Measurements from ENCODE around the gene CNTNAP2.
"Not testable (repeated sequence)": the region's sequence is repeated elsewhere in the genome, so short reads cannot be mapped to it uniquely, and the experiment has no call there.

Gene CNTNAP2

DNA sequence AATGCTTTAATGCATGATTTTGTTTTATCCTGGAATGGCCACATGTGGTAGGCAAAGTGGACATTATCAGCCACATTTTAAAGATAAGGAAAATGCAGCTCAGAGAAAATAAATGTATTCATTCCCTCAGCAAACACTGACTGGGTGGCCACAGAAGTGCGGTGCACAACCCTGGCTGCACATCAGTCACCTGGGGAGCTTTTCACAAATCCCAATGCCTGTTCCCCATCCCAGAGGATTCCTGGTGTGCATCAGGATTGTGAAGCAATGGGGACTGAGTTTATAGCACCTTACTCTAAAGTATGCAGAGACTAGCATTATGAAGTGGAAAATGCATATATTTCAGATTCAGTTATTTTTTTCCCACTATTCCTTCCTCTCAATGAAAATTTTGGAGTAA lies 2280.5 kb downstream of the CNTNAP2 start:
- no peak for DNase-seq

DNA sequence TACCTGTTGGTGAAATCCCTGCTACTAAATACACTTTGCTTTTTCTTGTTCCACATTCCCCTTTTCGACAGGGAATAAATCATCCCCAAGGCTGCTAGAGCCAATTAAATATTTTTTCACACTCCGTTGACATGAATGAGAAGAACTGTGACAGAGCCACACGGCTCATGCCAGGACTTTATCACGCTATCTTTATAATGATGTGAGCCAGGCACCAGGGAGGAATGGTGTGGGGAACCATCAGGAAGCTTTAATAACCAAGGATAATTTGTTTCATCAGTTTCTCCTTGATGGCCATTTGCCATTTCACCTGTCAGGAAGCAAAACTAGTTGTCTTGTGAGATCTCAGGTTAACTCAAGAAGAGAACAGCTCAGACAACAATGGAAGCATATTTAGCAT lies 2280.9 kb downstream of the CNTNAP2 start:
- DNase-seq: no peak

DNA sequence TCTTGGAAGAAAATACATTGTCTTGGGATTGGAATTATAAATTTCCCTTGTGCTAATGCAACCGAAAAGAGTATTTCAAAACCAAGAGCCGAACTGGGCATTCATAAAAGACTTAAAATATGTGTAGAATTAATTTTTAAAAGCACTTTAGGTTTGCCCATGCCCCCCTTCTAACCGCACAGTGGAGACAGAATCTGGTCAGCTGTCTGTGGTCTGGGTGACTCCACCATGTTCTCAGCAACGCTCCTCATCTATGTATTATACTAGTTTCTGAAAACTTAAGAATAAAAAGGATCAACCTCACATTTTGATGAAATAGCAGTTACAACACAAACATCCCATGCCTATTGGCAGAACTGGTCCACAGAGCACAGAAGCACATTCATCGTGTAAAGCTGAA lies 2281.4 kb downstream of the CNTNAP2 start:
- no peak for DNase-seq

DNA sequence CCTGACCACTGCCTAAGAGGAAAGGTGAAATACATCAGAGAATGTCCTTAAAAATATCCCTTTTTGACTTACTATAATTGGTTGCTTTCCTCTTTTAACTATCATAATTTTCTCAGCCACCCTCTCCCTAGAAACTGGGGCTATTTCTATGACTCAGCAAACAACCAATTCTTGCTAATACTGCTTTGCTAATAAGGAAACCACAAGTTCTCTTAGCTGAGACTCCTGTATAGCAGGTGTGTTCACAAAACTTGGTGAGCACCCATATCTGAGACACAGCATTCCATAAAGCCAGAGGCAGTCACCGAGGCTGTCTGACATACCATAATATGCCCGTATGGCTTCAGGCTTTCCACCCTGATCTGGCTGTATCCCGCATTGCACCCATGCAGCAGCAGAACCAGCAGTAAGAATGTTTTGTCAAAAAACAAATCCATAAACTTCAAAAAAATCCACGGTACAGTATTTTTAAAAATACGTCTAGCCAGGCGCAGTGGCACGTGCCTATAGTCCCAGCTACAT lies 2282.3 kb downstream of the CNTNAP2 start:
- DNase-seq: no peak

DNA sequence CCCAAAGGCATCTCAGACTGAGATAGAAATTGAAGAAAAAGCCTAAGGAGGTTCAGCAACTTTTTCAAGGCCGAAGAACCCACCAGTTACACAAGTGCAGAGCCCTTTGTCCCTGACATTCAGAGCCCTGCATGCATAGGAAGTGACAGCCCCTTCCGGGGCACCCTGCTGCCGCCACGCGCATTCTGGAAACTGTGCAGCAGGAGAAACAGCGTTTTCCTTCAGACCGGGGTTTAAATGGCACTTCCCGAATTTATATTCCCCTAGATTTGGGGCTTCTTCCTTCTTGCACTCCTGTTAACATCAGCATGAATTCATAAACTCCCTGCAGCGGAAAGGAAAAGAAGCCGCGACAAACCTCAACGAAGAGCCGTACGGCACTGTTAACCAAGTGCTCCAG lies 2283.5 kb downstream of the CNTNAP2 start:
- no peak for DNase-seq

DNA sequence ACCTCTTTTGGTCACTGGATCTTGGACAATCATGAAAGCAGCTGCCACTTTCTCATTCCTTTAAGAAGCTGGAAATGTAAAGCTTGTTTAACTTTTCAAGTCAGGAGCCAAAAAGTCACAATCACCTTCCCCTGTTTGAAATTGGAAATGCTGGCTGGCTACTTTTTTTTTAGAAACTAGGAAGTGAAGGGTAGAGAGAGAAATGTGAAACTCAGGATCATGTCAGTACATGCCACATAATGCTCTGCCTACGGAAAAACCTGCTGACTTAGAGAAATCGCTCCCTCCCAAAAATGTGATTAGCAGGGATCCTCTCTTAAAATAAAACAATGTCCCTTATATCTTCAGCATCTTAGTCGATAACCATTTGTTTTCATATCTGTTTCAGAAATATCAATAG lies 2285.6 kb downstream of the CNTNAP2 start:
- no peak for DNase-seq

DNA sequence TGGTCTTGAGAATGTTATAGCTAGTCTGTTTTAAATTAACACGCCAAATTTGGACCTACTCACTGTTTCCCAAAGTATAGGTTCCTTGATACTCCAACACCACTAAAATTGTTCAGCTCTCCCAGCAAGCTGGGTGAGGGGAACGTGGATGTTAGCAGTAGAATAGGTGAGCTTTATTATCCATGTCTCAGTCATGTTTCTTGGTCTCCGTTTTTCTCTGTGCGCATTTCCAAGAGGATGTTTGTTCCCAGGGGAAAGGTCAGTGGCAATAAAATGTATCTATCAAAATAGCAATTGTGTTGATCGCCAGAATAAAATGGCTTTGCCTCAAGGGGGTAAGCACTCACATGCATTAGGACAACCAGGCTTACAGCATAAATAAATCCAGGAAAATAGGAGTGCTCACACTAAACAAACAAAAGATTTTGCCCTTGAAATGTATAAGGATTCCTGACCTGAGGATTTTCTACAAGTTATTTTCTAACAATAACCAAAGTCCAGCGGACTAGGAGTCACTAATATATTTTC lies 2286.9 kb downstream of the CNTNAP2 start:
- DNase-seq: no peak

DNA sequence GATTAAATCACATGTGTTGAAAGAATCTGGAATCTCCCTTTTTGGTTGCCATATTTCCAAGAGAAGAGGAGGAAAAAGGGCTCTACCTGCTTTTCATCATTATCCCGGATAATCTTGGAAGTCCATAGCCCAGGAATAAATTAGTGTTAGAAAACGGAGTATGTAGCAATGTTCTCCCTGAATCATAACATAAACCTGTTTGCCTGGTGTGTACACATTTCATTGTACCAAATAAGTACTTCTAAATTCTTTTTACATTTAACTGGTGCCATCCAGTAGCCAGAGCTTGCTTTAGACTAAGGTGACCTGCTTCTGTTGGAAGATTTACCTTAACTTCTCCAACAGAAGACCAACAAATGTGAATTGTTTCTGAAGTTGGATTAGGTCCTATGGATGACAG lies 2291.7 kb downstream of the CNTNAP2 start:
- no peak for DNase-seq

DNA sequence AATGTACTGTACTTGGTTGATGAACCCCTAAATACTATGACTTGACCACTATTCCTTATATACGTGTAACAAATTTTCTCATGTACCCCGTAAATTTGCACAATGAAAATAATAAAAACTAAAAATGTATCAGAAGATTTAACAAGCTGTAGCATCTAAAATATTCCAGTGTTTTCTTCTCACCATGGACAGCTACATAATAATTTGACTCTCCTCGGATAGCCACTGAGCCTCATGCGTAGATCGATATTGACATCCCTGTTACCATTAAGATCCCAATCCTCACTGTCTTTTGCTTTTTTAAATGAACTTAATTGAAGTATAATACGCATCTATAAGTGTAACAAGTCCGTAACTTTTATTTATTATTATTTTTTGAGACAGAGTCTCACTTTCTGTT lies 2294.3 kb downstream of the CNTNAP2 start:
- DNase-seq: no peak

DNA sequence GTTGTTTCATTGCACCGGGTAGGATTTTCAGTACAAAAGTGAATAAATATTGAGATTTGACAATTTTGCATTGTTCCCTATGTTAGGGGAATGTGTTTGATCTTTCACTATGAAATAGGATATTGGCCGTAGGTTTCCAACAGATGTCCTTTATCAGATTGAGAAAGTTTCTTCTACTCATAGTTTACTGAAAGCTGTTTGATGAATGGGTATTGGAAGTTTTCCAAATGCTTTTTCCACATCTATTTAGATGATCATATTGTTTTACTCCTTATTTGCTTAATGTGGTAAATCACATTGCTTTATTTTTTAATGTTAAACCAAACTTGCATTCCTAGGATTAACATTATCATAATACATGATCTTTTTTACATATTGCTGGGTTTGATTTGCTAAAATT lies 2296.1 kb downstream of the CNTNAP2 start:
- no peak for DNase-seq

DNA sequence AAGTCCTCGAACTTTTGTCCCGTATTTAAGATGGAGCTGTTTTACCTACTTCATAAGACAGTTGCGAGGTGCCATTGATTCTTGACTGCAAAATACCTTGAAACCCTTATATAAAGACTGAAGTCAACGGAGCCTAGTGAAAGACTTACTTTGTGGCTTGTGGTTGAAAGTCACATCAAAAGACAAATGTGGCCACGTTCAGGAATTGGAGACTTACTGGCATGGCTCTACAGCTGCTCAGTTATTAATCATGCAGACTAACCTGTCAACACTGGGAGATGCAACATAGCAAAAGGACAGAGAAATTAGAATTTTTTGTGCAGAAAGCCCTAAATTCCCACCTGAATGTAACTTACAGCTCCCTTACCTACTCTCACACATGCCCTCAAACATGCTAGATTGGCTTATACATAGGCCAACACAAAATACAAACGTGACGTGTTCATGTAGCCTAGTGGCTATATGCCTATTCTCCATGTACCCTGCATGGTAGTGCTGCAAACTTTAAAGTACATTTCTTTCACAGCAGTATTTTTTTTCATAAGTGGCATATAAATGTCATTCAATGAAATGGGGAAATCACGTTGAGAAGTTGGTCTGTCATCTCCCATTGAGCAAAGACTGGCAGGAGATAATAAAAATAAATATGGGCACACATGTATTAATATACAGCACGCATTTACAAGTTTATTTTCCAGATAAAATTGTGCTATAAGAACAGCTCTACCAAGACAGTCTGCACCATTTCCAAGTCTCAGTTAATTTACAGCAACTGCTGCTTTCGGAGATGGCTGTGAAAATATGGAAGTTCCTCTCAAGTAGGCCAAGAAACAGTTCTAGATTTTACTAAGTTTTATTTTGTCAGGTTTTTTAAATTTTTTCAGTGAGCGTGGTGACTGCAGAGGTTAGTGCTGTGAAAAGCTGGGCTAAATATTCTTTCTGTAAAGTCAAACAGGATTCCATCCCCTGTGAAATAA lies 2303.5 kb downstream of the CNTNAP2 start:
- DNase-seq: no peak

DNA sequence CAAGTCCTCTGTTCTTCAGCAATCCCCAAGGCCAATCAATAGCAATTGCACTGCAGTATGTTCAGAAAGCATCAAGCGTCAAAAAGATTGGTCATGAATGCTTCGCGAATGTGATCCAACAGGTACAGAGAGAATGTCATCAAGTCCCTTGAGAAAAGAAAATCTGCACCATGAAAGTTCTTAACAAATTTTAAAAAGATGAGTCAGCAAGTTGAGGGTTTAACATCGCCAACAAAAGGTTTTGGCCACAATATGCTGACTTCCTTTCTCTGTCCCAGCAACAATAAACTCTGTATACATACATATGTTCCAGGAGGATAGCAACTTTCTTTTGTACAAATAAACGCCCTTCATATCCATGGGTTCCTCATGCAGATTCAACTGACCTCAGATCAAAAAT lies 2305.4 kb downstream of the CNTNAP2 start:
- DNase-seq: no peak

DNA sequence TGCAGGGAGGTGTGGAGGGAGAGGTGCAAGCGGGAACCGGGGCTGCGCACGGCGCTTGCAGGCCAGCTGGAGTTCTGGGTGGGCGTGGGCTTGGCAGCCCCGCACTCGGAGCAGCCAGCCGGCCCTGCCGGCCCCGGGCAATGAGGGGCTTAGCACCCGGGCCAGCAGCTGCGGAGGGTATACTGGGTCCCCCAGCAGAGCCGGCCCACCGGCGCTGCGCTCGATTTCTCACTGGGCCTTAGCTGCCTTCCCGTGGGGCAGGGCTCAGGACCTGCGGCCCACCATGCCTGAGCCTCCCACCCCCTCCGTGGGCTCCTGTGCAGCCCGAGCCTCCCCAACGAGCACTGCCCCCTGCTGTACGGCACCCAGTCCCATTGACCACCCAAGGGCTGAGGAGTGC lies 2309.8 kb downstream of the CNTNAP2 start:
- DNase-seq: not testable (repeated sequence)

DNA sequence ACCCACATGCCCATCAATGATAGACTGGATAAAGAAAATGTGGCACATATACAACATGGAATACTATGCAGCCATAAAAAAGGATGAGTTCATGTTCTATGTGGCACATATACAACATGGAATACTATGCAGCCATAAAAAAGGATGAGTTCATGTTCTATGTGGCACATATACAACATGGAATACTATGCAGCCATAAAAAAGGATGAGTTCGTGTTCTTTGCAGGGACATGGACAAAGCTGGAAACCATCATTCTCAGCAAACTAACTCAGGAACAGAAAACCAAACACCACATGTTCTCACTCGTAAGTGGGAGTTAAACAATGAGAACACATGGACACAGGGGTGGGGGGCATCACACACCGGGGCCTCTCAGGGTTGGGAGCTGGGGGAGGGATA lies 2314.1 kb downstream of the CNTNAP2 start:
- not testable (repeated sequence) for DNase-seq

DNA sequence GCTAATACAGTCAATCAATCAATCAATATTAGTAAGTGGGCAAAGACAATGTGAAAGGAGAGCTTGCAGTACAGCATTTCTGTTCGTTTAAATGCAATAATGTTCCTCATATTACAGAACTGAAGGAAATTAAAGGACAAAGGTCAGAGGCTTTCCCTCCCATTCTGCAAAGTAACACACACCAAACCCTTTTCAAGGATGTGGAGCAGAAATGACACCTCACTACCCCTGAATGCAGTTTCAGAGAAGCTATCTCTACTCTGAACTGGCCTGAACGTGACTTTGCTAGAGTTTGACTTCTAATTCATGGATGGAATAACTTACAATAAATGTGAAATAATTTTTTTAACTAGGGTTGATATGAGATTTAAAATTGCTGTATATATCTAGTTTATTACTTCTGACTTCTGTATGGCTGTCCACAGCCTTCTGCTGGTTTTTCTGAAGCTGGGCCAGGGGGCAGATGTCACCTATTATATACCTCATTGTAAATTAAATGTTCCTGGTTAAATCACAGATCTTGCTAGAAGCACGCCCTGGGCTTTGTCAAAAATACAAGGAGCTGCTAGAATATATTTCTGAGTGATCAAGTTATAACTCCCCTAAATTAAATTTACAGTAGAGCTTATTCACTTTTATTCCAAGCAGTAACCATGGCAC lies 2317.1 kb downstream of the CNTNAP2 start:
- DNase-seq: no peak

DNA sequence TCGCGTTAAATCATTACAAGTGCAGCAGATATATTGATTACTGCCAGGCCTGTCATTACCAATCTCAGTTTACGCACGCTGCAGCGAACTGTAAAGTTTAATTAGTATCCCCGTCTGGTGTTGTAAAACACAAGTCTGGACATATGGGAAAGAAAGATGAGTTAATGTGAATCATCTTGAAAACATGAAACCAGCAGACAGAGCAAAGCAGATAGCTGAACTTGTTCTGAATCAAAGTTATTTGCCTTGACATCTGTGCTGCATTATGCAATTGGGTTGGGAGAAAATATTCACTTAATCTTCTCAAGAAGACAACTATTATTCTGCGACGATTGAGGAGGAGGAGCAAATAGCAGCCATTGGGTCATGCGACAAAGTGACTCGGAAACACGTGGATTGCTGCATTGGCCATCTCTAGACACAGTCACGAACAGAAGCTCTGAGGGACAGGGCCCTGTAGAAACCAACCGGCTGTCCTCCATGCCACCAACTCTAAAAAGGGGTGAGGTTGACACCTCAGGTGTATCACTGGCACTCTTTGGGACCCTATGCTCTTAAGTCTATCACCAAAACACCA lies 2317.7 kb downstream of the CNTNAP2 start:
- no peak for DNase-seq

DNA sequence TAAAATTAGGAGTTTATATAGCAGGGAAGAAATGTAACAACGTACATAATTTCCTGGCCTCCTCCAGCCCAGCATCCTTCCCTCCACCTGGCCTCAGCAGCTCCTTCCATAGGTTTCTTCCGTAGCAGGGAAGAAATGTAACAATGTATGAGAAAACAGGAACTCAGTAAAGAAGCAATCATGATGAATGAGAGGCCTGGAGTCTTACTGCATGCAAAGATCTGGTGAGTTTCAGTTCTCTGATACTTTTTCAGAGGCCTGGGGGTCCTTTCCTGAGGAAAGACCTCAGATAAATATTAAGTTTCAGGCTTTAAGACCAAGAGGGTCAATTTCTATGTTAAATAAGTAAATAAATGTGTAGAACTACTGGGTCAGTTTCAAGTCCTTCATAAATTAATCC lies 2318.3 kb downstream of the CNTNAP2 start:
- DNase-seq: no peak

DNA sequence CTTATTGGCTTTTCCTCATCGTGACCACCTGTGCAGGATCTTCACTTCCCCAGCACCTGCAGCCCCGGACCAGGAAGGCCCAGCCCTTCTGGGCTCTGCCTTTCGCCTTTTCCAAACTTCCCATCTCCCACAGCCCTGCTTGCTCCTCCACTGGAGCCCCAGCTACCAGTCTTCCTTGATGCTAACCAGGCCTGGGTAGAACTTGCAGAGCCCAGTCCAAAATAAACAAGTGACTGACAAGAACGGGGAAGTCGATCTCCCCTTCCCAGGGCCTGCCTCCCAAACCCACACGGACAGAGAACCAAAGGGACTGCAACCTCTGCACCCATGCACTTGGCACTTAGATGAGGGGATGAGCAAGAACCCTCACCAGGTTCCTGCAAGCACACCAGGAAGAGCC lies 2319.1 kb downstream of the CNTNAP2 start:
- no peak for DNase-seq

DNA sequence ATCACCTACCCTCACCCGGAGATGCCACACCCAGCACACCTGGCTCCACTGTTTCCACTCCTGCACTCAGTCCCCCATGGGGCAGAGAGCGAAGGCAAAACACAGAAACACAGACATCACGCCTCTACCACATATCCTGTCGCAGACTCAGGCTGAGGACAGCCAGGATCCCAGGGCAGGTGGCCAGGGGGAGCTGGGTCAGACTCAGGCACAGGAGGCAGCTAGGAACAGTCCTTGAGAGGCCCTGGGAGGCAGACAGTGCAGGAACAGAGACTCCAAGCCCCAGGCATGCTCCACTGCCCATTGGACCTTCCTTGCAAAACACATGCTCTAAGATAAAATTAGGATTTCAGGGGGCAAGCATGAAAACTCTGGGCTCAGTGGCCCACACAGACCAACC lies 2319.5 kb downstream of the CNTNAP2 start:
- no peak for DNase-seq

DNA sequence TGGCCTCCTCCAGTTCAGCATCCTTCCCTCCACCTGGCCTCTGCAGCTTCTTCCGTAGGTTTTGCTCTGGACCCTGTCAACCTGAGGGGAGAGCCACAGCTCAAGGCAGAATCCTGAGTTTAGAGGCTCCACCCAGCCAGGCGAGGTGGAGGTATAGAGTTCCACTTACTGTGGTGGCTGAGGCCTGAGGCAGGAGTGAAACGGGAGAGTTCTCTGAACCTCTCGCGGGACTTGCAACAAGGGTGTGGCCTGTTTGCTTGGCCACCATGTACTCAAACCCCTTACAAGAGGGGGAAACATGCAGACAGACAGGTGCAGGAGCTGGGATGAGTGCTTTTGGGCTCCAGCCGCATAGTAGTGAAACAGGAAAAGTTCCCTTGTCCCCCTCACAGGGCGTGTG lies 2320.0 kb downstream of the CNTNAP2 start:
- no peak for DNase-seq

DNA sequence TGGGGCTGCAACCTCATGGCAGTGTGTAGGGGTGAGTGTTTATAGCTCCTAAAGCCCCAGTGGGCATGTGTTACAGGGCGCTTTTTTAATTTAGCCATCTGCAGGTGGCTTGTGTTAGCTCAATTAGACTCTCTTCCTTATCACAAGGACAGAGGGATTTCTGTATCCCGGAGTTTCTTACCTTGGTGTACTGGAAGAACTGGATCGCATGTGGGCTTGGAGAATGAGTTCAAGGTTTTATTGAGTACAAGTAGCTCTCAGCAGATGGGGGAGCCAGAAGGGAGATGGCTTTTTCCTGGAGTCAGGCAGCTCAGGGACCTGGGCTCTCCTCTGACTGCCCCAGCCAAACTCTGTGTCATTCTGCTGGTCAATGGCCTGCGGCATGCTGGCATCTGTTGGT lies 2320.4 kb downstream of the CNTNAP2 start:
- DNase-seq: no peak

DNA sequence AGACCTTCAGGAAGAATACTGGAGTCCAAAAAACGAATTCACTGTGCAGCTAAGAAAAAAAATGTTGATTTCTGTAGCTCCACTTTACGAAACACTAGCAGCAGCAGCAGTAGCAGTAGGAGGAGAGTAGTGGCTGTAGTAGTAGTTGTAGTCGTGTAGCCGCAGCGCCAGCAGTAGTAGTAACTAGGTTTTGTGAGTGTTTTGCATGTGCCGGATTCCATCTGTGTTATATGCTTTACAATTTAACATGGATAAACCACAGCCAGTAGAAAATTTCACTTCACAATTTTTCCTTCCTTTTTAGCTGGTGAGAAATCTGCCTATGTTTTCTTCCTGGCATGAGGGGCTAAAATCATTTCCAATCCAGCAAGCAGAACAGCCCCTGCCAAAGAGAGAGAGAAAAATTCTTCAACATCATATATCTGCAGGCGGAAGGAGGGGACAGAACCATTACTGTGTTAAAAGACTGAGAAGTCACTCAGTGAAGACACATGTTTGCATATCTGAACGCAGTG lies 2325.6 kb downstream of the CNTNAP2 start:
- no peak for DNase-seq

DNA sequence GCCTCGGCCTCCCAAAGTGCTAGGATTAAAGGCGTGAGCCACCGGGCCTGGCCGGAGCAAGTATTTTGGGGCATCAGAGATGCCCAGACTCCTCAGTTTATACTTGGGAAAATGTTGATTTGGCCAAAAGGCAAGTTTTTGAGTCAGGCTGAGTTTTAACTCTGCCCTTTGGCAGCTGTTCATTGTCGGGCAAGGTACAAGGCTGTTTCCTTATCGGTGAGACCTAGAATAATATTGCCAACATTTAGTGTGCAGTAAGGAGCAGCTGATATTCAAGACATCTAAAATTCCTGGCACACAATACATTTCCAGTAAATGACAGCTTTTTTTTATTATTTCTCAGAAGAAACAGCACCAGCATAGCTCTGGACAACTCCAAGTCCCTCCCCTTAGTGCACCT lies 2326.3 kb downstream of the CNTNAP2 start:
- DNase-seq: no peak

Measured in NCI-H510A treated with DMSO at 0.1 percent for 48 hours (cell line).